ENCODE measurements around the gene ARID4A. TPM values are rescaled to one million over a fixed set of nuclear protein-coding genes. Genes with fewer than 3 reads are reported as not detected.

Gene ARID4A
- total and polyA plus RNA-seq, 2 of the 13 experiments (the other 11 are each of a cell fraction or from before 2014, with no cell fraction given), result 7.2 to 9.7 TPM

DNA sequence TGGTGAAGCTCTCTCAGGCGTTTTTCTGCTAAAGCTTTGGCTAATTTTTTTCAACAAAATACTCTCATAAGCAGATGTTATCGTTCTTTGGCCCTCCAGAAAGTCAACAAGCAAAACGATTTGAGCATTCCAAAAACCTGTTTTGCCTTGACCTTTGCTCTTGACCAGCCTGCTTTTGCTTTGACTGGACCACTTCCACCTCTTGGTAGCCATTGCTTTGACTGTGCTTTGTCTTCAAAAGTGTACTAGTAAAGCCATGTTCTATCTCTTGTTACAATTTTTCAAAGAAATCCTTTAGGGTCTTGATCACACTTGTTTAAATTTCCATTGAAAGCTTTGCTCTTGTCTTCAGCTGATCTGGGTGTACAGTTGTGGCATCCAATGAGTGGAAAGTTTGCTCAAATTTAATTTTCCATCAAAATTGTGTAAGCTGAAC is 10.7 kb upstream of the ARID4A start (continued):
- TF ChIP-seq, protein P1, sequence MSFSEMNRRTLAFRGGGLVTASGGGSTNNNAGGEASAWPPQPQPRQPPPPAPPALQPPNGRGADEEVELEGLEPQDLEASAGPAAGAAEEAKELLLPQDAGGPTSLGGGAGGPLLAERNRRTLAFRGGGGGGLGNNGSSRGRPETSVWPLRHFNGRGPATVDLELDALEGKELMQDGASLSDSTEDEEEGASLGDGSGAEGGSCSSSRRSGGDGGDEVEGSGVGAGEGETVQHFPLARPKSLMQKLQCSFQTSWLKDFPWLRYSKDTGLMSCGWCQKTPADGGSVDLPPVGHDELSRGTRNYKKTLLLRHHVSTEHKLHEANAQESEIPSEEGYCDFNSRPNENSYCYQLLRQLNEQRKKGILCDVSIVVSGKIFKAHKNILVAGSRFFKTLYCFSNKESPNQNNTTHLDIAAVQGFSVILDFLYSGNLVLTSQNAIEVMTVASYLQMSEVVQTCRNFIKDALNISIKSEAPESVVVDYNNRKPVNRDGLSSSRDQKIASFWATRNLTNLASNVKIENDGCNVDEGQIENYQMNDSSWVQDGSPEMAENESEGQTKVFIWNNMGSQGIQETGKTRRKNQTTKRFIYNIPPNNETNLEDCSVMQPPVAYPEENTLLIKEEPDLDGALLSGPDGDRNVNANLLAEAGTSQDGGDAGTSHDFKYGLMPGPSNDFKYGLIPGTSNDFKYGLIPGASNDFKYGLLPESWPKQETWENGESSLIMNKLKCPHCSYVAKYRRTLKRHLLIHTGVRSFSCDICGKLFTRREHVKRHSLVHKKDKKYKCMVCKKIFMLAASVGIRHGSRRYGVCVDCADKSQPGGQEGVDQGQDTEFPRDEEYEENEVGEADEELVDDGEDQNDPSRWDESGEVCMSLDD (CRISPR knock-in tag; IDR thresholded peaks at IDR 0.05; ENCODE audit: borderline replicate concordance), result no peak
- TF ChIP-seq, protein P2, sequence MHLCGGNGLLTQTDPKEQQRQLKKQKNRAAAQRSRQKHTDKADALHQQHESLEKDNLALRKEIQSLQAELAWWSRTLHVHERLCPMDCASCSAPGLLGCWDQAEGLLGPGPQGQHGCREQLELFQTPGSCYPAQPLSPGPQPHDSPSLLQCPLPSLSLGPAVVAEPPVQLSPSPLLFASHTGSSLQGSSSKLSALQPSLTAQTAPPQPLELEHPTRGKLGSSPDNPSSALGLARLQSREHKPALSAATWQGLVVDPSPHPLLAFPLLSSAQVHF (CRISPR knock-in tag; IDR thresholded peaks at IDR 0.05), result no peak
- TF ChIP-seq ZC3H13 (CRISPR knock-in tag; IDR thresholded peaks at IDR 0.05), result no peak
- no peak for TF ChIP-seq JUN (CRISPR knock-in tag; IDR thresholded peaks at IDR 0.05)
- no peak for TF ChIP-seq ZNF205 (CRISPR knock-in tag; IDR thresholded peaks at IDR 0.05)
- TF ChIP-seq, protein P3, sequence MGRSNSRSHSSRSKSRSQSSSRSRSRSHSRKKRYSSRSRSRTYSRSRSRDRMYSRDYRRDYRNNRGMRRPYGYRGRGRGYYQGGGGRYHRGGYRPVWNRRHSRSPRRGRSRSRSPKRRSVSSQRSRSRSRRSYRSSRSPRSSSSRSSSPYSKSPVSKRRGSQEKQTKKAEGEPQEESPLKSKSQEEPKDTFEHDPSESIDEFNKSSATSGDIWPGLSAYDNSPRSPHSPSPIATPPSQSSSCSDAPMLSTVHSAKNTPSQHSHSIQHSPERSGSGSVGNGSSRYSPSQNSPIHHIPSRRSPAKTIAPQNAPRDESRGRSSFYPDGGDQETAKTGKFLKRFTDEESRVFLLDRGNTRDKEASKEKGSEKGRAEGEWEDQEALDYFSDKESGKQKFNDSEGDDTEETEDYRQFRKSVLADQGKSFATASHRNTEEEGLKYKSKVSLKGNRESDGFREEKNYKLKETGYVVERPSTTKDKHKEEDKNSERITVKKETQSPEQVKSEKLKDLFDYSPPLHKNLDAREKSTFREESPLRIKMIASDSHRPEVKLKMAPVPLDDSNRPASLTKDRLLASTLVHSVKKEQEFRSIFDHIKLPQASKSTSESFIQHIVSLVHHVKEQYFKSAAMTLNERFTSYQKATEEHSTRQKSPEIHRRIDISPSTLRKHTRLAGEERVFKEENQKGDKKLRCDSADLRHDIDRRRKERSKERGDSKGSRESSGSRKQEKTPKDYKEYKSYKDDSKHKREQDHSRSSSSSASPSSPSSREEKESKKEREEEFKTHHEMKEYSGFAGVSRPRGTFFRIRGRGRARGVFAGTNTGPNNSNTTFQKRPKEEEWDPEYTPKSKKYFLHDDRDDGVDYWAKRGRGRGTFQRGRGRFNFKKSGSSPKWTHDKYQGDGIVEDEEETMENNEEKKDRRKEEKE (IDR thresholded peaks at IDR 0.05), result no peak
- TF ChIP-seq PLRG1 (conservative IDR thresholded peaks at IDR 0.05), result no peak
- TF ChIP-seq ZMYM2 (CRISPR knock-in tag; IDR thresholded peaks at IDR 0.05), result peak; percentile 24; the same call in 1 of the 2 replicates
- TF ChIP-seq ZNF766 (CRISPR knock-in tag; IDR thresholded peaks at IDR 0.05; ENCODE audit: borderline replicate concordance), result no peak
- TF ChIP-seq ZNF788 (CRISPR knock-in tag; IDR thresholded peaks at IDR 0.05; ENCODE audit: borderline replicate concordance), result peak; percentile 59; the same call in 1 of the 2 replicates
- TF ChIP-seq, protein P4, sequence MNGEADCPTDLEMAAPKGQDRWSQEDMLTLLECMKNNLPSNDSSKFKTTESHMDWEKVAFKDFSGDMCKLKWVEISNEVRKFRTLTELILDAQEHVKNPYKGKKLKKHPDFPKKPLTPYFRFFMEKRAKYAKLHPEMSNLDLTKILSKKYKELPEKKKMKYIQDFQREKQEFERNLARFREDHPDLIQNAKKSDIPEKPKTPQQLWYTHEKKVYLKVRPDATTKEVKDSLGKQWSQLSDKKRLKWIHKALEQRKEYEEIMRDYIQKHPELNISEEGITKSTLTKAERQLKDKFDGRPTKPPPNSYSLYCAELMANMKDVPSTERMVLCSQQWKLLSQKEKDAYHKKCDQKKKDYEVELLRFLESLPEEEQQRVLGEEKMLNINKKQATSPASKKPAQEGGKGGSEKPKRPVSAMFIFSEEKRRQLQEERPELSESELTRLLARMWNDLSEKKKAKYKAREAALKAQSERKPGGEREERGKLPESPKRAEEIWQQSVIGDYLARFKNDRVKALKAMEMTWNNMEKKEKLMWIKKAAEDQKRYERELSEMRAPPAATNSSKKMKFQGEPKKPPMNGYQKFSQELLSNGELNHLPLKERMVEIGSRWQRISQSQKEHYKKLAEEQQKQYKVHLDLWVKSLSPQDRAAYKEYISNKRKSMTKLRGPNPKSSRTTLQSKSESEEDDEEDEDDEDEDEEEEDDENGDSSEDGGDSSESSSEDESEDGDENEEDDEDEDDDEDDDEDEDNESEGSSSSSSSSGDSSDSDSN (CRISPR knock-in tag; IDR thresholded peaks at IDR 0.05), result no peak
- no peak for TF ChIP-seq HES4 (CRISPR knock-in tag; IDR thresholded peaks at IDR 0.05; ENCODE audit: borderline replicate concordance)
- no peak for TF ChIP-seq GZF1 (CRISPR knock-in tag; IDR thresholded peaks at IDR 0.05)
- no peak for TF ChIP-seq ESRRA (CRISPR knock-in tag; IDR thresholded peaks at IDR 0.05; ENCODE audit: low read depth)
- no peak for TF ChIP-seq ZNF260 (CRISPR knock-in tag; IDR thresholded peaks at IDR 0.05; ENCODE audit: borderline replicate concordance, low read depth)
- TF ChIP-seq KLF6 (CRISPR knock-in tag; IDR thresholded peaks at IDR 0.05), result no peak
- no peak for TF ChIP-seq RFX1 (IDR thresholded peaks at IDR 0.05)
- TF ChIP-seq SATB2 (CRISPR knock-in tag; IDR thresholded peaks at IDR 0.05), result no peak
- no peak for TF ChIP-seq GRHL1 (CRISPR knock-in tag; conservative IDR thresholded peaks at IDR 0.05)
- TF ChIP-seq MXI1 (IDR thresholded peaks at IDR 0.05; ENCODE audit: borderline replicate concordance, low read depth, low read length), result no peak
- TF ChIP-seq ZNF569 (CRISPR knock-in tag; IDR thresholded peaks at IDR 0.05; ENCODE audit: borderline replicate concordance), result no peak
- peak; percentile 32; the same call in 1 of the 2 replicates for TF ChIP-seq ZNF451 (CRISPR knock-in tag; IDR thresholded peaks at IDR 0.05)

All from HepG2 (cell line).